A549 (cell line): ENCODE data around the gene EIF4E. TPM values are rescaled to one million over a fixed set of nuclear protein-coding genes. Genes with fewer than 3 reads are reported as not detected.

Source experiments
- ATAC-seq, 2 experiments: fragments of 200-7000 bp in 1 of 2; fragments of >200 bp in 1 of 2; cut with Nextera tagmentation in 1 of 2; cut with Tn5 transposase in 1 of 2; 3 replicates each; pipeline versions ENCODE4 v1.8.0 to v1.9.1; 2018 to 2020; ENCODE audit warnings: mild to moderate bottlenecking in 1 of 2, moderate library complexity in 1 of 2
- CTCF ChIA-PET: fragments of 300-600 bp; sonication (Branson Sonifier 250); formaldehyde crosslinking; extraction: SDS; loops from one replicate; lab custom pipeline; 2021; ENCODE audit warnings: antibody characterized with exemption, inconsistent platforms; lab: Yijun Ruan, JAX
- POLR2A ChIA-PET: fragments of 350-600 bp; formaldehyde crosslinking; extraction: SDS; loops from one replicate; lab custom pipeline; 2021; ENCODE audit warnings: antibody characterized with exemption, inconsistent platforms; lab: Yijun Ruan, JAX
- DNase-seq, 2 experiments: peaks; one replicate each; pipeline versions ENCODE4 v3.0.0 to v3.0.0-alpha.2; 2011 to 2016; ENCODE audit warnings: low read depth in 1 of 2, low spot score in 1 of 2
- FAIRE-seq: peaks from 2 replicates; lab custom pipeline; 2011; peaks lifted over from hg19 to GRCh38; lab: Jason Lieb, UNC
- H3K27ac ChIP-seq, 2 experiments: fragments of >200 bp; sonication (Bioruptor Twin); formaldehyde crosslinking; 3 replicates each; pipeline ENCODE4 v1.5.1; 2016 to 2017
- H3K4me1 ChIP-seq: fragments of >200 bp; sonication (Bioruptor Twin); formaldehyde crosslinking; 3 replicates; pipeline ENCODE4 v1.6.1; 2016
- H3K4me2 ChIP-seq: fragments of >200 bp; sonication (Bioruptor Twin); formaldehyde crosslinking; 3 replicates; pipeline ENCODE4 v1.6.1; 2016
- H3K4me3 ChIP-seq: fragments of >200 bp; sonication (Bioruptor Twin); formaldehyde crosslinking; 3 replicates; pipeline ENCODE4 v1.5.1; 2016
- H3K9me3 ChIP-seq: fragments of >200 bp; sonication (Bioruptor Twin); formaldehyde crosslinking; 3 replicates; pipeline ENCODE4 v1.6.1; 2016
- CEBPB ChIP-seq, 2 experiments: fragments of >200 bp in 1 of 2; sonication (Bioruptor Twin) in 1 of 2; formaldehyde crosslinking in 1 of 2; IDR thresholded peaks; 2 replicates each; pipeline ENCODE4 v1.6.1; 2012 to 2016
- CHD4 ChIP-seq: fragments of 200-600 bp; sonication (generic); IDR thresholded peaks from 2 replicates; pipeline ENCODE4 v1.6.1; 2016; ENCODE audit warnings: antibody characterized with exemption, mild to moderate bottlenecking, borderline replicate concordance
- EHF ChIP-seq: fragments of 250-450 bp; sonication (Bioruptor Pico); IDR thresholded peaks from 2 replicates; pipeline ENCODE4 v1.5.0; 2020; ENCODE audit warnings: mild to moderate bottlenecking
- EHMT2 ChIP-seq: fragments of 200-600 bp; sonication (generic); IDR thresholded peaks from 2 replicates; pipeline ENCODE4 v1.6.1; 2016; ENCODE audit warnings: antibody characterized with exemption, low read depth, mild to moderate bottlenecking, moderate library complexity
- FOSL2 ChIP-seq, 2 experiments: fragments of 450-650 bp in 1 of 2; fragments of >200 bp in 1 of 2; sonication (Bioruptor Twin) in 1 of 2; formaldehyde crosslinking; IDR thresholded peaks; 2 replicates each; pipeline versions ENCODE4 v1.5.0 to v1.6.1; 2016 to 2020; ENCODE audit warnings: mild to moderate bottlenecking in 1 of 2, moderate library complexity in 1 of 2
- GATA3 ChIP-seq: IDR thresholded peaks from 2 replicates; pipeline ENCODE4 v1.6.1; 2012; ENCODE audit warnings: borderline replicate concordance
- HDAC2 ChIP-seq: fragments of 200-600 bp; sonication (generic); IDR thresholded peaks from 2 replicates; pipeline ENCODE4 v1.6.1; 2016
- HEYL ChIP-seq: fragments of 250-450 bp; sonication (Bioruptor Pico); IDR thresholded peaks from 2 replicates; pipeline ENCODE4 v1.8.0; 2021; ENCODE audit warnings: mild to moderate bottlenecking, moderate library complexity
- HOXA7 ChIP-seq: fragments of 250-450 bp; sonication (Bioruptor Pico); IDR thresholded peaks from 2 replicates; pipeline ENCODE4 v1.5.0; 2020; ENCODE audit warnings: mild to moderate bottlenecking, moderate library complexity
- JUNB ChIP-seq: fragments of >200 bp; sonication (Bioruptor Twin); formaldehyde crosslinking; IDR thresholded peaks from 2 replicates; pipeline ENCODE4 v1.6.1; 2016
- KDM1A ChIP-seq: fragments of 200-600 bp; sonication (generic); IDR thresholded peaks from 2 replicates; pipeline ENCODE4 v1.6.1; 2016; ENCODE audit warnings: low read depth, mild to moderate bottlenecking
- MAFK ChIP-seq: fragments of 450-650 bp; IDR thresholded peaks from 2 replicates; pipeline ENCODE4 v1.6.1; 2014; ENCODE audit not compliant: partially characterized antibody
- MYC ChIP-seq: IDR thresholded peaks from 2 replicates; pipeline ENCODE4 v1.6.1; 2012; ENCODE audit warnings: mild to moderate bottlenecking, inconsistent platforms, low read length, improper control_type of control experiment, borderline replicate concordance
- NFE2L2 ChIP-seq: fragments of 150-350 bp; conservative IDR thresholded peaks from 2 replicates; pipeline ENCODE4 v1.6.1; 2014; ENCODE audit warnings: low read length
- PHF8 ChIP-seq: fragments of 200-600 bp; sonication (generic); IDR thresholded peaks from 2 replicates; pipeline ENCODE4 v1.6.1; 2016; ENCODE audit warnings: low read depth, mild to moderate bottlenecking, antibody characterized with exemption, moderate library complexity, borderline replicate concordance
- POLR2A ChIP-seq: IDR thresholded peaks from 2 replicates; pipeline ENCODE4 v1.6.1; 2012; ENCODE audit warnings: mild to moderate bottlenecking, low read length
- POLR2AphosphoS2 ChIP-seq: conservative IDR thresholded peaks from 2 replicates; pipeline ENCODE4 v1.6.1; 2012; ENCODE audit warnings: low read length, improper control_type of control experiment, inconsistent platforms
- RAD21 ChIP-seq, 2 experiments: fragments of >200 bp in 1 of 2; sonication (Bioruptor Twin) in 1 of 2; formaldehyde crosslinking in 1 of 2; IDR thresholded peaks in 1 of 2; conservative IDR thresholded peaks in 1 of 2; 2 replicates in 1 of 2; 3 replicates in 1 of 2; pipeline ENCODE4 v1.6.1; 2012 to 2018; ENCODE audit warnings: inconsistent platforms in 1 of 2
- RARB ChIP-seq: fragments of 250-450 bp; sonication (Bioruptor Pico); IDR thresholded peaks from 2 replicates; pipeline ENCODE4 v1.8.0; 2021; ENCODE audit warnings: mild to moderate bottlenecking, moderate library complexity
- RFX5 ChIP-seq: fragments of 450-650 bp; IDR thresholded peaks from 2 replicates; pipeline ENCODE4 v1.7.1; 2014; ENCODE audit warnings: antibody characterized with exemption, mild to moderate bottlenecking, moderate library complexity
- SREBF2 ChIP-seq: fragments of 450-650 bp; IDR thresholded peaks from 2 replicates; pipeline ENCODE4 v1.6.1; 2014; ENCODE audit warnings: mild to moderate bottlenecking, moderate library complexity
- ZSCAN20 ChIP-seq: fragments of 250-450 bp; sonication (Bioruptor Pico); IDR thresholded peaks from 2 replicates; pipeline ENCODE4 v1.8.0; 2022; ENCODE audit warnings: mild to moderate bottlenecking, moderate library complexity
- WGBS: methylation state at CpG from one replicate; pipeline ENCODE4 v1.1.6; 2017; ENCODE audit errors: missing lambda C conversion rate; 5-methylcytosine and 5-hydroxymethylcytosine counted together
- polyA plus RNA-seq, 4 experiments: library from polyadenylated mRNA; depleted of rRNA in 3 of 4; stranded (reverse); fragments of >200 nt; fragmentation: RNase III in 1 of 4; extraction: RNeasy Plus Mini Kit Qiagen cat#74134 plus additional on column Dnase treatment in 1 of 4; gene quantifications; 2 replicates in 3 of 4; 3 replicates in 1 of 4; pipeline ENCODE4 v1.2.3, GENCODE V29; 2011 to 2017
- TF ChIP-seq, protein P1 (sequence below): fragments of 450-650 bp; IDR thresholded peaks from 2 replicates; pipeline ENCODE4 v1.6.1; 2014; ENCODE audit warnings: antibody characterized with exemption
- TF ChIP-seq, protein P2 (sequence below): fragments of >200 bp; sonication (Bioruptor Twin); formaldehyde crosslinking; IDR thresholded peaks from 2 replicates; pipeline ENCODE4 v1.6.1; 2016
- TF ChIP-seq, protein P3 (sequence below): fragments of >200 bp; sonication (Bioruptor Twin); formaldehyde crosslinking; IDR thresholded peaks from 3 replicates; pipeline ENCODE4 v1.5.1; 2016

The EIF4E gene
- polyA plus RNA-seq, 2 of the 4 experiments (the other 2 are of a cell fraction), result 147 to 165 TPM

- WGBS, result 67% methylated on average over 2 of the region's 2 CpGs
- H3K4me2 ChIP-seq, result no peak overlapping the region
- ATAC-seq (no peak), FAIRE-seq (no peak), DNase-seq (no peak)
- no peaks in the 10 kb centered on the region for H3K9me3 ChIP-seq
- peaks cover 31% of the 10 kb centered on the region for H3K4me1 ChIP-seq
- H3K27ac ChIP-seq, result no peak overlapping the region
- POLR2A ChIA-PET, result interaction anchor here (0.6 kb wide), 1 partner anchor 152 kb away, joined by 4 read pairs; no protein-coding TSS in a partner anchor
- CTCF ChIA-PET, result interaction anchor here (0.6 kb wide), 1 partner anchor 15 kb away, joined by 3 read pairs; no protein-coding TSS in a partner anchor
- TF ChIP-seq GATA3 (no peak), ZSCAN20 (CRISPR knock-in tag) (no peak), HEYL (no peak), EHF (CRISPR knock-in tag) (no peak), JUNB (no peak)
- H3K4me3 ChIP-seq, result no peak overlapping the region
Measured at GRCh38 chr4:98908703-98909262, 20.1 kb downstream of the EIF4E start.

DNA sequence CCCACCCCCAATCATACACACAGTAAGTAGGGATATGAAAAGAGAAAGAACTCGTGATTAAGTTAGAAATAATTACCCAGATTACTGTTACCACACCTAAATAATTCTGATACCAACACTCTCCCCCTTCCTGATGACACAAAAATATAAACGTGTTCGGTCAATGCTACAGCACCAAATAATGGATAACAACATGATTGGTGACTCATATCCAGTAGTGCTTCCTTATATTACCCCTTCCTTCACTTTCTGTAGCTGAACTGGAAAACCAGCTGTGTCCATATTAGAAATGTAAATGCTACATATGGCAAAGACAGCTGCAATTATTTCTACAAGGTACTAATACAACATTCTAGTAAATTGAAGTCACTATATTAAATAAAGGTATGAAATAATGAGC lies 20.8 kb downstream of the EIF4E start:
- H3K4me3 ChIP-seq, result no peak overlapping the region
- H3K4me2 ChIP-seq, result no peak overlapping the region
- FAIRE-seq (no peak), ATAC-seq (no peak), DNase-seq (no peak)
- no peaks in the 10 kb centered on the region for H3K9me3 ChIP-seq
- ChIA-PET POLR2A (no interaction called here), CTCF (interaction anchor here (0.6 kb wide), 1 partner anchor 15 kb away, joined by 3 read pairs; no protein-coding TSS in a partner anchor)
- 70% methylated on average over 3 of the region's 3 CpGs for WGBS
- TF ChIP-seq RAD21 (conservative IDR thresholded peaks at IDR 0.05 in 1 of 2, IDR thresholded peaks at IDR 0.05 in 1 of 2) (no peak), FOSL2 (IDR thresholded peaks at IDR 0.05) (no peak), FOSL2 (CRISPR knock-in tag; IDR thresholded peaks at IDR 0.05) (0 out of 2 replicates have a peak, but pooled peaks have one; percentile 15)
- H3K27ac ChIP-seq, result no peak overlapping the region
- peaks cover 31% of the 10 kb centered on the region for H3K4me1 ChIP-seq

- FAIRE-seq (no peak), DNase-seq (no peak)
- Histone ChIP-seq H3K4me1 (peaks cover 27% of the 10 kb centered on the region), H3K27ac (no peak overlapping the region), H3K4me2 (peak overlapping the region; percentile 15; the same call in 1 of the 3 replicates), H3K9me3 (no peaks in the 10 kb centered on the region)
- CTCF ChIA-PET, result interaction anchor here (1.1 kb wide), 1 partner anchor 10 kb away, joined by 5 read pairs; no protein-coding TSS in a partner anchor
- TF ChIP-seq HDAC2, result no peak
- no peak for TF ChIP-seq EHMT2
- no peak for TF ChIP-seq MAFK
- TF ChIP-seq RARB (CRISPR knock-in tag), result no peak
- TF ChIP-seq, protein P1, sequence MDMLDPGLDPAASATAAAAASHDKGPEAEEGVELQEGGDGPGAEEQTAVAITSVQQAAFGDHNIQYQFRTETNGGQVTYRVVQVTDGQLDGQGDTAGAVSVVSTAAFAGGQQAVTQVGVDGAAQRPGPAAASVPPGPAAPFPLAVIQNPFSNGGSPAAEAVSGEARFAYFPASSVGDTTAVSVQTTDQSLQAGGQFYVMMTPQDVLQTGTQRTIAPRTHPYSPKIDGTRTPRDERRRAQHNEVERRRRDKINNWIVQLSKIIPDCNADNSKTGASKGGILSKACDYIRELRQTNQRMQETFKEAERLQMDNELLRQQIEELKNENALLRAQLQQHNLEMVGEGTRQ, result no peak
- no peak for TF ChIP-seq GATA3
- no peak for TF ChIP-seq RAD21 (conservative IDR thresholded peaks at IDR 0.05 in 1 of 2, IDR thresholded peaks at IDR 0.05 in 1 of 2)
- TF ChIP-seq, all 56 proteins: peak for 0
- no peak for ATAC-seq
- POLR2A ChIA-PET, result no interaction called here
- no peak overlapping the region for H3K4me3 ChIP-seq
Measured at GRCh38 chr4:98905839-98906238, 23.1 kb downstream of the EIF4E start.

GRCh38 chr4:98905297-98905696 lies 23.6 kb downstream of the EIF4E start:
- POLR2A ChIA-PET, result no interaction called here
- DNase-seq (no peak), FAIRE-seq (no peak), ATAC-seq (no peak)
- H3K4me2 ChIP-seq, result no peak overlapping the region
- no peak overlapping the region for H3K27ac ChIP-seq
- no peaks in the 10 kb centered on the region for H3K9me3 ChIP-seq
- TF ChIP-seq POLR2AphosphoS2 (no peak), RFX5 (no peak)
- peaks cover 23% of the 10 kb centered on the region for H3K4me1 ChIP-seq
- 90% methylated on average over 3 of the region's 3 CpGs for WGBS
- CTCF ChIA-PET, result interaction anchor here (1.1 kb wide), 1 partner anchor 10 kb away, joined by 5 read pairs; no protein-coding TSS in a partner anchor
- H3K4me3 ChIP-seq, result no peak overlapping the region

- Histone ChIP-seq H3K27ac (no peak overlapping the region), H3K4me3 (no peak overlapping the region), H3K4me1 (peaks cover 15% of the 10 kb centered on the region), H3K9me3 (no peaks in the 10 kb centered on the region), H3K4me2 (no peak overlapping the region)
- no peak for ATAC-seq
- POLR2A ChIA-PET, result no interaction called here
- 93% methylated on average over 5 of the region's 5 CpGs for WGBS
- DNase-seq, result no peak
- FAIRE-seq, result no peak
- CTCF ChIA-PET, result interaction anchor here (0.7 kb wide), 1 partner anchor 502 kb away, joined by 3 read pairs; no protein-coding TSS in a partner anchor
- TF ChIP-seq POLR2A (no peak), RAD21 (conservative IDR thresholded peaks at IDR 0.05 in 1 of 2, IDR thresholded peaks at IDR 0.05 in 1 of 2) (no peak), FOSL2 (IDR thresholded peaks at IDR 0.05) (no peak), FOSL2 (CRISPR knock-in tag; IDR thresholded peaks at IDR 0.05) (no peak), SREBF2 (no peak), KDM1A (no peak), MYC (no peak), PHF8 (no peak), NFE2L2 (no peak), CHD4 (no peak), POLR2AphosphoS2 (no peak), HOXA7 (CRISPR knock-in tag) (no peak), CEBPB (IDR thresholded peaks at IDR 0.05) (no peak)
- TF ChIP-seq, protein P2, sequence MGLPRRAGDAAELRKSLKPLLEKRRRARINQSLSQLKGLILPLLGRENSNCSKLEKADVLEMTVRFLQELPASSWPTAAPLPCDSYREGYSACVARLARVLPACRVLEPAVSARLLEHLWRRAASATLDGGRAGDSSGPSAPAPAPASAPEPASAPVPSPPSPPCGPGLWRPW, result no peak
- TF ChIP-seq, protein P3, sequence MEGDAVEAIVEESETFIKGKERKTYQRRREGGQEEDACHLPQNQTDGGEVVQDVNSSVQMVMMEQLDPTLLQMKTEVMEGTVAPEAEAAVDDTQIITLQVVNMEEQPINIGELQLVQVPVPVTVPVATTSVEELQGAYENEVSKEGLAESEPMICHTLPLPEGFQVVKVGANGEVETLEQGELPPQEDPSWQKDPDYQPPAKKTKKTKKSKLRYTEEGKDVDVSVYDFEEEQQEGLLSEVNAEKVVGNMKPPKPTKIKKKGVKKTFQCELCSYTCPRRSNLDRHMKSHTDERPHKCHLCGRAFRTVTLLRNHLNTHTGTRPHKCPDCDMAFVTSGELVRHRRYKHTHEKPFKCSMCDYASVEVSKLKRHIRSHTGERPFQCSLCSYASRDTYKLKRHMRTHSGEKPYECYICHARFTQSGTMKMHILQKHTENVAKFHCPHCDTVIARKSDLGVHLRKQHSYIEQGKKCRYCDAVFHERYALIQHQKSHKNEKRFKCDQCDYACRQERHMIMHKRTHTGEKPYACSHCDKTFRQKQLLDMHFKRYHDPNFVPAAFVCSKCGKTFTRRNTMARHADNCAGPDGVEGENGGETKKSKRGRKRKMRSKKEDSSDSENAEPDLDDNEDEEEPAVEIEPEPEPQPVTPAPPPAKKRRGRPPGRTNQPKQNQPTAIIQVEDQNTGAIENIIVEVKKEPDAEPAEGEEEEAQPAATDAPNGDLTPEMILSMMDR, result no peak
Measured at GRCh38 chr4:98903963-98904362, 25.0 kb downstream of the EIF4E start.
